SK-N-MC (cell line): ENCODE data around the gene TBX3.

Experiments used
- EZH2 ChIP-seq: fragments of 200-600 bp; sonication (generic); IDR thresholded peaks from one replicate; pipeline ENCODE4 v1.6.1; 2017; ENCODE audit warnings: antibody characterized with exemption
- FOXP2 ChIP-seq: optimal IDR thresholded peaks from 2 replicates; pipeline ENCODE3; 2011; ENCODE audit warnings: mild to moderate bottlenecking, moderate library complexity; ENCODE audit not compliant: insufficient read depth; ENCODE audit errors: extremely low read length, control extremely low read depth
- POLR2AphosphoS5 ChIP-seq: IDR thresholded peaks from 2 replicates; pipeline ENCODE4 v1.6.1; 2012; ENCODE audit warnings: mild to moderate bottlenecking, low read depth, low read length, borderline replicate concordance

GRCh38 chr12:114623737-114624136 lies 60.2 kb downstream of the TBX3 start:
- TF ChIP-seq POLR2AphosphoS5 (no peak), EZH2 (no peak), FOXP2 (no peak)
